Heart left ventricle (tissue), 16 donors: ENCODE measurements around the gene PCED1B. TPM values are rescaled to one million over a fixed set of nuclear protein-coding genes. Genes with fewer than 3 reads are reported as not detected.
A peak's percentile ranks its signal among the peaks of the same experiment; 100 is the strongest.

Experiments used
- ATAC-seq, 4 donors: fragments of 200-7000 bp; cut with Tn5 transposase; one replicate each; pipeline ENCODE4 v1.9.1; 2020 to 2022; ENCODE audit warnings: moderate library complexity in 4 of 4, mild to moderate bottlenecking in 3 of 4, moderate number of reproducible peaks in 1 of 4
- DNase-seq, 5 donors: peaks; one replicate each; pipeline ENCODE4 v3.0.0-alpha.2; 2020
- H3K27ac ChIP-seq, 12 donors: fragments of 200-600 bp; sonication (generic) in 4 of 12; one replicate each; pipeline versions ENCODE4 v1.5.0 to v1.8.0; 2016 to 2022; ENCODE audit warnings: mild to moderate bottlenecking in 2 of 12
- H3K27me3 ChIP-seq, 9 donors: fragments of 200-600 bp; sonication (generic) in 2 of 9; one replicate each; pipeline versions ENCODE4 v1.5.1 to v1.8.0; 2016 to 2022; ENCODE audit warnings: mild to moderate bottlenecking in 3 of 9
- H3K36me3 ChIP-seq, 9 donors: fragments of 200-600 bp; sonication (generic) in 2 of 9; one replicate each; pipeline versions ENCODE4 v1.5.0 to v1.8.0; 2018 to 2022; ENCODE audit warnings: mild to moderate bottlenecking in 2 of 9
- H3K4me1 ChIP-seq, 12 donors: fragments of 200-600 bp; sonication (generic) in 4 of 12; one replicate each; pipeline versions ENCODE4 v1.5.0 to v1.8.0; 2016 to 2022; ENCODE audit warnings: mild to moderate bottlenecking in 3 of 12
- H3K4me3 ChIP-seq, 12 donors: fragments of 200-600 bp; sonication (generic) in 4 of 12; one replicate each; pipeline versions ENCODE4 v1.5.0 to v1.8.0; 2017 to 2022; ENCODE audit warnings: mild to moderate bottlenecking in 9 of 12, moderate library complexity in 4 of 12
- H3K9me3 ChIP-seq, 12 donors: fragments of 200-600 bp; sonication (generic) in 4 of 12; one replicate each; pipeline versions ENCODE4 v1.5.0 to v1.8.0; 2016 to 2022; ENCODE audit warnings: mild to moderate bottlenecking in 1 of 12
- CTCF ChIP-seq, 12 donors: fragments of 200-600 bp; sonication (generic) in 4 of 12; IDR thresholded peaks; one replicate each; pipeline versions ENCODE4 v1.5.0 to v1.8.0; 2018 to 2022; ENCODE audit warnings: antibody characterized with exemption in 12 of 12, mild to moderate bottlenecking in 5 of 12
- POLR2A ChIP-seq, 2 donors: fragments of 450-650 bp; IDR thresholded peaks; one replicate each; pipeline ENCODE4 v1.6.1; 2017; ENCODE audit warnings: antibody characterized with exemption in 2 of 2, mild to moderate bottlenecking in 2 of 2, moderate library complexity in 2 of 2
- WGBS, 4 donors: extraction: QIAGEN DNeasy Blood & Tissue Kit in 2 of 4; methylation state at CpG; one replicate each; pipeline versions ENCODE4 v1.1.5 to v1.1.7; 2013 to 2018; 5-methylcytosine and 5-hydroxymethylcytosine counted together
- intact Hi-C, 10 donors: fragments of 100-400 bp; cut with DNase I; formaldehyde crosslinking; loops; one replicate each; pipeline versions ENCODE4 v1.11.1 to v1.14.2; 2022
- polyA plus RNA-seq, 2 donors: library from polyadenylated mRNA; stranded (reverse); fragments of 200-250 nt; gene quantifications; one replicate each; pipeline ENCODE4 v1.2.3, GENCODE V29; 2013
- total RNA-seq, 9 donors: library from RNA; depleted of rRNA in 2 of 9; stranded (reverse); fragments of >200 nt in 2 of 9; fragmentation: NEBNext Ultra II Directional in 3 of 9; extraction: Animal tissue kit (Norgen Biotek cat#: 25700) in 3 of 9; gene quantifications; one replicate each; pipeline versions ENCODE4 v1.1.0 to v1.2.4, GENCODE V29; 2016 to 2023
- donor health status: ischemic (EF 13 %, LVEDD 7.1; RV severe dilation, severe dysfunction).
- donor health status: healthy with polysubstance abuse.
- donor health status: DM: no; HTN: yes; CAD: no.
- donor health status: DM: no; HTN: no; CAD: no.
- donor health status: ischemic (EF 25% LVEDD 6.9; RV normal size, moderate dysfunction).
- donor health status: ischemic (EF 25% LVEDD 5.7; RV mildly dilated, moderate dysfunction).
- donor health status: healthy.
- donor health status: DM: yes; HTN: yes; CAD: no.
- donor health status: ischemic (EF 35%, LVEDD 5.7; RV mildly dilated, moderate dysfunction).
- donor health status: nonischemic (EF 11% LVEDD 7.7; RV severe dilation, severe dysfunction).
- donor health status: DM: yes; HTN: yes; CAD: no.
- donor health status: PGD.
- donor health status: ischemic (EF 29% LVEDD 5.4; RV normal size, mild dysfunction).
- donor health status: nonischemic (EF 23%, LVEDD 6.1; RV moderate dilation, normal function).

Gene PCED1B
- total and polyA plus RNA-seq, 11 donors = 0.39 to 9.5 (median 0.72) TPM; not detected in 2

- Histone ChIP-seq H3K36me3 (peaks cover 0 to 15% (median 0%) of the 10 kb centered on the region in 9 donors), H3K9me3 (peaks cover 0 to 8% (median 0%) of the 10 kb centered on the region in 12 donors), H3K27me3 (no peaks in the 10 kb centered on the region), H3K27ac (peak overlapping the region in 1 of 12 donors; percentile 77), H3K4me1 (peaks cover 0 to 30% (median 0%) of the 10 kb centered on the region in 12 donors), H3K4me3 (no peak overlapping the region)
- no peak for DNase-seq
- intact Hi-C loops = no loop called here
- TF ChIP-seq CTCF (IDR thresholded peaks at IDR 0.05) = no peak
- TF ChIP-seq POLR2A (IDR thresholded peaks at IDR 0.05) = no peak
- WGBS, 4 donors = 51 to 77% (median 64%) methylated on average over 8 of the region's 8 CpGs
- no peak for ATAC-seq
Observed at GRCh38 chr12:47205532-47206449, 126.4 kb downstream of the PCED1B start.

DNA sequence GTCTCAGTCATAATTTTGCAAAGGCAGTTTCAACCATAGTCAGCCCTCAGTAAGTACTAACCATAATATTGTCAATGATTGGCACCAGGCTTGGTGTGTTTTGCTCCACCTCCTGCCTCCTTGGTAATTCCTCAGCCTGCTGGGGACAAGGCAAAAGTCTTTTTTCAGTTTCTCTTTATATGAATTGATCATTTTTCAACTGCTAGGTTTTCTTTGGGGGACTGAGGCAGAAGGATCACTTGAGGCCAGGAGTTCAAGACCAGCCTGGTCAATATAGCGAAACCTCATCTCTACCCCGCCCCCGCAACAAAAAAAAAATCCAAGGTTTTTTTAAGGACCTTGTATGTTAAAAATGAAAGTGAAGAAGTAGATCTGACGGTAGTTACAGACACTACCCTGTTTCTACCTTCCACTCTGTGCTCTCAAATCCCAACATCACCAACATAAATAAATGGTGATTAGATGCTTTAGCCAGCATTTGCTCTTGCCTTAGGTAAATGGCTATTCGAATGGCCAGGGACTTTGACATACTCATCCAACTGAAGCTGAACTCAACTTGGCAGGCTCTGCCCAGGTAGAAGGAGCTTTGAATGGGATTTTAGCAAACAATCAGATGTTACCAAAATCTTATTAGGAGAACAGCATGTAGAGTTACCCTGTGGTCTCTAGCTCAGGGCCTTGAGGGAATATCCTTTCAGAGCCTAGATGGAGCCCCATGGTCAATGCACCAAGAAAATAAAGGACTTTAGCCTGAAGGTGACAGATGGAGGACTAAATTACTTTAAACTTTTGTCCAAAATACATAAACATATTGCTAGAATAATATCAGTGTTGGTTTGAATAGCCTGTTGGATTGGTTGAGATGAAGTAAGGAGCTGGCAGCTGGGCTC lies 127.3 kb downstream of the PCED1B start:
- no peaks in the 10 kb centered on the region for H3K27me3 ChIP-seq
- no peak for TF ChIP-seq POLR2A (IDR thresholded peaks at IDR 0.05)
- TF ChIP-seq CTCF (IDR thresholded peaks at IDR 0.05) = no peak
- peaks cover 0 to 11% (median 0%) of the 10 kb centered on the region in 9 donors for H3K36me3 ChIP-seq
- WGBS, 4 donors = 90 to 96% (median 92%) methylated on average over 5 of the region's 5 CpGs
- ATAC-seq (no peak), DNase-seq (no peak)
- peak overlapping the region in 1 of 12 donors; percentile 77 for H3K27ac ChIP-seq
- intact Hi-C loops = no loop called here
- H3K9me3 ChIP-seq = peaks cover 0 to 8% (median 0%) of the 10 kb centered on the region in 12 donors
- peak overlapping the region in 1 of 12 donors; percentile 0 for H3K4me3 ChIP-seq
- H3K4me1 ChIP-seq = peaks cover 0 to 30% (median 0%) of the 10 kb centered on the region in 12 donors

DNA sequence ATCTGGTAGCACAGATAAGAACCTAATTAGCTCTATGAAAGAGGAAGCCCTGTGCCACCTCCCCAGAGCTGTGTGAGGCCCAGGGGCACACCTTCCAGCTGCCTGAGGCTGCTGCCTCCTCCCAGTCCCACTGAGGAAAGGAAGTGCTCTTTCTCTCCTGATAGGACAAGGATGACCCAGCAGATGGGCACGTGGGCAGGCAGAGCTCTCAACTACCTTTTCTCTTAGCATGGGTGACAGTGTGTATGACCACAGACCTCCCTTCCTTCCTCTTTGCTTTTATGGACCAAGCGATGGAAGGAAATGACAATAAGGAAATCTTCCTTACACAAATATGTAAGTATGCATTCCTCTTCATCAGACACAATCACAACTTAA lies 127.9 kb downstream of the PCED1B start:
- ATAC-seq (peak in 3 of 4 donors; percentile 38 to 64 (median 52)), DNase-seq (peak in 2 of 5 donors; percentile 23 to 45)
- Histone ChIP-seq H3K27me3 (no peaks in the 10 kb centered on the region), H3K4me3 (peak overlapping the region in 1 of 12 donors; percentile 0), H3K9me3 (peaks cover 0 to 8% (median 0%) of the 10 kb centered on the region in 12 donors), H3K27ac (peak overlapping the region in 1 of 12 donors; percentile 77), H3K36me3 (peaks cover 0 to 11% (median 0%) of the 10 kb centered on the region in 9 donors), H3K4me1 (peaks cover 0 to 30% (median 0%) of the 10 kb centered on the region in 12 donors)
- intact Hi-C loops = no loop called here
- WGBS, 4 donors = 39 to 62% (median 44%) methylated on average over 2 of the region's 2 CpGs
- TF ChIP-seq POLR2A (IDR thresholded peaks at IDR 0.05) (no peak), CTCF (IDR thresholded peaks at IDR 0.05) (no peak)
